B cell (primary cell): ENCODE data around the gene P2RY6.

ENCODE experiments used
- CTCF ChIP-seq: fragments of 200-600 bp; IDR thresholded peaks from one replicate; pipeline ENCODE4 v1.8.0; 2022; ENCODE audit warnings: antibody characterized with exemption, mild to moderate bottlenecking
- EZH2 ChIP-seq: IDR thresholded peaks from 2 replicates; pipeline ENCODE4 v1.6.1; 2012; ENCODE audit warnings: borderline replicate concordance, low read depth, mild to moderate bottlenecking, moderate library complexity, low read length; ENCODE audit not compliant: insufficient read depth, poor library complexity, severe bottlenecking

- no peak for TF ChIP-seq CTCF
- TF ChIP-seq EZH2, result no peak
Observed at GRCh38 chr11:73229896-73230875, 42.0 kb upstream of the P2RY6 start.
